Measurements from ENCODE around the gene RAB29.

RAB29 gene

GRCh38 chr1:205719762-205720161, 55.5 kb downstream of the RAB29 start:
- no peak for DNase-seq

GRCh38 chr1:205719015-205719414, 56.3 kb downstream of the RAB29 start:
- no peak for DNase-seq

Measured in C1 segment of cervical spinal cord (tissue), 14 donors.